ENCODE data around the gene LCOR. TPM values are rescaled to one million over a fixed set of nuclear protein-coding genes. Genes with fewer than 3 reads are reported as not detected.

The LCOR gene
- total RNA-seq, 3 donors from 2014 or later, result 19.4 to 53.6 (median 35.7) TPM

DNA sequence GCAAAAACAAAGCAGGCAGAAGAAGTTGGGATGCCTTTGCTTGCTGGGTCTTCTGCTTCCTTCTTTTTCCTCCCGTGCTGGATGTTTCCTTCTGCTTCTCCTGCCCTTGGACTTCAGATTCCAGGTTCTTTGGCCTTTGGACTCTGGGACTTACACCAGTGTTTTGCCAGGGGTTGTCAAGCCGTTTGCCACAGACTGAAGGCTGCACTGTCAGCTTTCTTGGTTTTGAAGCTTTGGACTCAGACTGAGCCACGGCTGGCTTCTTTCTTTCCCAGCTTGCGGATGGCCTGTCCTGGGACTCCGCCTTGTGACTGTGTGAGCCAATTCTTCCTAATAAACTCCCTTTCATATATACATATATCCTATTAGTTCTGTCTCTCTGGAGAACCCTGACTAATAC, 11.3 kb upstream of the LCOR start:
- intact Hi-C loops (cut with DNase I; ENCODE audit: low total_unique reads), result no loop called here
- no peaks in the 10 kb centered on the region for H3K27me3 ChIP-seq
- DNase-seq (ENCODE audit: low spot score in 2 of 2), result no peak
- no peaks in the 10 kb centered on the region for H3K36me3 ChIP-seq
- TF ChIP-seq POLR2A (IDR thresholded peaks at IDR 0.05), result no peak
- TF ChIP-seq, protein P1, sequence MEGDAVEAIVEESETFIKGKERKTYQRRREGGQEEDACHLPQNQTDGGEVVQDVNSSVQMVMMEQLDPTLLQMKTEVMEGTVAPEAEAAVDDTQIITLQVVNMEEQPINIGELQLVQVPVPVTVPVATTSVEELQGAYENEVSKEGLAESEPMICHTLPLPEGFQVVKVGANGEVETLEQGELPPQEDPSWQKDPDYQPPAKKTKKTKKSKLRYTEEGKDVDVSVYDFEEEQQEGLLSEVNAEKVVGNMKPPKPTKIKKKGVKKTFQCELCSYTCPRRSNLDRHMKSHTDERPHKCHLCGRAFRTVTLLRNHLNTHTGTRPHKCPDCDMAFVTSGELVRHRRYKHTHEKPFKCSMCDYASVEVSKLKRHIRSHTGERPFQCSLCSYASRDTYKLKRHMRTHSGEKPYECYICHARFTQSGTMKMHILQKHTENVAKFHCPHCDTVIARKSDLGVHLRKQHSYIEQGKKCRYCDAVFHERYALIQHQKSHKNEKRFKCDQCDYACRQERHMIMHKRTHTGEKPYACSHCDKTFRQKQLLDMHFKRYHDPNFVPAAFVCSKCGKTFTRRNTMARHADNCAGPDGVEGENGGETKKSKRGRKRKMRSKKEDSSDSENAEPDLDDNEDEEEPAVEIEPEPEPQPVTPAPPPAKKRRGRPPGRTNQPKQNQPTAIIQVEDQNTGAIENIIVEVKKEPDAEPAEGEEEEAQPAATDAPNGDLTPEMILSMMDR (IDR thresholded peaks at IDR 0.05), result no peak
- TF ChIP-seq POLR2AphosphoS5 (IDR thresholded peaks at IDR 0.05), result no peak
- H3K4me3 ChIP-seq, result no peak overlapping the region
- no peaks in the 10 kb centered on the region for H3K9me3 ChIP-seq
- no peak overlapping the region for H3K27ac ChIP-seq
- H3K4me1 ChIP-seq, result no peaks in the 10 kb centered on the region

DNA sequence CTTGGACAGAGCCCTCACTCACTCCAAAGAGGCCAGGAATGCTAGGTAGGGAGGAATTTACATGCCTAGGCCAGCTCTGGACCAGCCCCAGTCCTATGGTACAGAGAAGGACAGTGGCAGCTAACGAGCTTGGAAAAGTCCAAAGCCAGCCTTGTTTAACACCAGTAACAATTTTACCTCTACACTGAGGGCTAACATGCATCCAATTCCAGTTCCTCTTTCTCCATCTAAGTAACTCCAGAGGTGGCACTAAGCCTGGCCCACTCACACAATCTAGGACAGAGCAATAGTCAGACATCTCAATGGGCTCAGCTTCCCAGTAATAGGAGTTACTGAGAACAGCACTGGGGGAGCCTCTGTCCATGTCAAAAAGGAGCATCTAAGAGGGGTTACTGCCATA, 5.7 kb upstream of the LCOR start:
- peaks cover 0 to 2% of the 10 kb centered on the region in 2 donors for H3K4me1 ChIP-seq
- DNase-seq (ENCODE audit: low spot score in 2 of 2), result no peak
- TF ChIP-seq POLR2AphosphoS5 (IDR thresholded peaks at IDR 0.05) (no peak), POLR2A (IDR thresholded peaks at IDR 0.05) (no peak)
- TF ChIP-seq, protein P1 (IDR thresholded peaks at IDR 0.05), result no peak
- intact Hi-C loops (cut with DNase I; ENCODE audit: low total_unique reads), result no loop called here
- no peak overlapping the region for H3K4me3 ChIP-seq
- no peaks in the 10 kb centered on the region for H3K36me3 ChIP-seq
- H3K27ac ChIP-seq, result no peak overlapping the region
- H3K27me3 ChIP-seq, result no peaks in the 10 kb centered on the region
- no peaks in the 10 kb centered on the region for H3K9me3 ChIP-seq

DNA sequence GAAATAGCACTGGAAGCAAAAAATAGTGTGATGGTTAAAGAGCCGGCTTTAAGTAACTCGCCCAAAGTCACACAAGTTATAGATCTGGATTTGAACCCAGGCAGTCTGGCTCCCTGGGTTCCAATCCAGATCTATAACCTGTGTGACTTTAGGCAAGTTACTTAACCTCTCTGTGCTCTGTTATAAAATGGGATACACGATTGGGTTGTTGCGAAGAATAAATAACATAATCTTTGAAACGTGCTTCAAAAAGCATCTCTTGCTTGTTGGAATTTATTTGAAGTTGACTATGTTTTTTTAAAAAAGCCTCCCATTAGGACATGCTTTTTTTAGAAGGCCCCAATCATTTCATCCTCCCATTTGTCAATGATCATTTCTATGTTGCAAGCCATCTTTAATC, 3.5 kb upstream of the LCOR start:
- Histone ChIP-seq H3K27ac (no peak overlapping the region), H3K36me3 (no peaks in the 10 kb centered on the region), H3K4me1 (peaks cover 0 to 4% of the 10 kb centered on the region in 2 donors), H3K4me3 (no peak overlapping the region), H3K27me3 (no peaks in the 10 kb centered on the region), H3K9me3 (no peaks in the 10 kb centered on the region)
- TF ChIP-seq, protein P1 (IDR thresholded peaks at IDR 0.05), result no peak
- TF ChIP-seq POLR2A (IDR thresholded peaks at IDR 0.05), result no peak
- no peak for TF ChIP-seq POLR2AphosphoS5 (IDR thresholded peaks at IDR 0.05)
- intact Hi-C loops (cut with DNase I; ENCODE audit: low total_unique reads), result no loop called here
- DNase-seq (ENCODE audit: low spot score in 2 of 2), result no peak

DNA sequence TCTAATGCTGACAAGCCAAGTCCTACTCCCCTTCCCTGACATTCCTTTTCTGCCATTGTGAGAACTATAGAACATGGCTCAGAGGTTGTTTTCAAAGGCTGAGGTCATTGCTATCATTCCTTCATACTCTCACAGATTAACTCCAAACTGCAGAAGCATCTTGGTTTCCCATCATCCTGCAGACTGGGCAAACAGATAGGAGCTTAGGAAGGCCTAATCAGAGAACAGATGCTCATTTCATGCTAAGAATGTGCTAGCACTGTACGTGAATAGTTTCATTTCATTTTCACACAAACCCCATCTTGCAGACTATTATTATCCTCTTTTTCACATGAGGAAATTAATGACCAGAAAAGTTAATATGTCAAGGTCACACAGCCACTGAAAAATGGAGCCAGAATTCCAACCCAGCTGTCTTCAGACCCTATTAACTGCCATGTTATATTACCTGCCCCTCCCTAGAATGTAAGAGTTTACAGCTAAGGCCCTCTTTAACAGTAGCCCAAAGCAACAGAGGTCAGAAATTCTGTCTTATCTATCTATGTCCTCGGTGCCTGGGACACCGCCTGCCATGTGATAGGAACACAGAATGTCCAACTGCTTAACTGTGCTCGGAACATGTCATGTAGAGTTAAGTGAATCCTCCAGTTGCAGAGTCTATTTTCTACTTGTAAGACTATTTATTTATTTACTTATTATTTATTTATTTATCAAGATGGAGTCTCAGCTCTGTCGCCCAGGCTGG, 2.9 kb upstream of the LCOR start:
- Histone ChIP-seq H3K36me3 (no peaks in the 10 kb centered on the region), H3K27me3 (no peaks in the 10 kb centered on the region), H3K4me1 (peaks cover 0 to 4% of the 10 kb centered on the region in 2 donors), H3K9me3 (no peaks in the 10 kb centered on the region), H3K27ac (no peak overlapping the region), H3K4me3 (no peak overlapping the region)
- no peak for DNase-seq (ENCODE audit: low spot score in 2 of 2)
- intact Hi-C loops (cut with DNase I; ENCODE audit: low total_unique reads), result no loop called here
- TF ChIP-seq, protein P1 (IDR thresholded peaks at IDR 0.05), result no peak
- TF ChIP-seq POLR2AphosphoS5 (IDR thresholded peaks at IDR 0.05) (no peak), POLR2A (IDR thresholded peaks at IDR 0.05) (no peak)

DNA sequence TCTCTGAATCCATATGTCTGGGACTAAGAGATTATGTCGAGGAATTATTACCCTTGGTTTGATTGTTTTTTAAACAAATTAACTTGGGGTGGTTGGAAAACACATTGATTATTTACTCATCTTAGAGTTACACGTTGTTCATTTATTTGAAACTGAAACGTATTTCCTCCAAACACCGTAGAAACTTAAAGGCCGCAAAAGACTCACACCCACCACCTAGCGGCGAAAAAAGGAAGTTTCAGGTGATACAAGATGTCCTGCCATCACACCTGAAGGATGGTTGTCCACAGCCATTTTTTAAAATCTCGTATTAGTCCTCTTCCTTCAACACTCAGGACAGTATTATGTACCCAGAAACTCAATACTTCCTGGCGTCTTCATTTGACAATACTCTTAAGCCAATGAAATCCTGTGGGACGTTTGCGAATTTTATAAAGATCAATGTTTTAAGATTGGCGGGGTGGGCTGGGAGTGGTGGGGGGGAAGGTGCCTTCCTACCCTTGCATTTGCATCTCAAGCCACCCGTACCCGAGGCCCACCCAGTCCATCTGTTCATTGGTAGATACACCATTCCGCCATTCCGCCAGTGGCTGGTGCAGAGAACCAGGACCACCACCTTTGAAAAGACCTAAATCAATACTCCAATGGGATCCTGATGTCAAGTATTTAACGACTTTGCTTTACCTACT, 1.4 kb upstream of the LCOR start:
- no peaks in the 10 kb centered on the region for H3K9me3 ChIP-seq
- no peak for TF ChIP-seq POLR2AphosphoS5 (IDR thresholded peaks at IDR 0.05)
- TF ChIP-seq, protein P1 (IDR thresholded peaks at IDR 0.05), result peak; percentile 83 to 88 (median 85)

More for the DNA sequence above, 1.4 kb upstream of the LCOR start:
- Histone ChIP-seq H3K4me1 (peaks cover 0 to 10% of the 10 kb centered on the region in 2 donors), H3K36me3 (no peaks in the 10 kb centered on the region), H3K27me3 (no peaks in the 10 kb centered on the region), H3K27ac (no peak overlapping the region), H3K4me3 (no peak overlapping the region)
- peak in 1 of 2 donors; percentile 62 for DNase-seq (ENCODE audit: low spot score in 2 of 2)
- intact Hi-C loops (cut with DNase I; ENCODE audit: low total_unique reads), result no loop called here
